SH-SY5Y (cell line): ENCODE results near the gene COTL1.

Experiments used
- GATA2 ChIP-seq: IDR thresholded peaks from 2 replicates; pipeline ENCODE4 v1.6.1; 2011; ENCODE audit warnings: mild to moderate bottlenecking, low read depth, low read length
- GATA3 ChIP-seq: IDR thresholded peaks from 2 replicates; pipeline ENCODE4 v1.6.1; 2011; ENCODE audit warnings: low read depth, mild to moderate bottlenecking, low read length, moderate library complexity

Gene COTL1

GRCh38 chr16:84537491-84538151, 80.3 kb downstream of the COTL1 start:
- TF ChIP-seq GATA3 (no peak), GATA2 (no peak)

GRCh38 chr16:84535851-84536250, 82.0 kb downstream of the COTL1 start:
- TF ChIP-seq GATA3: no peak
- TF ChIP-seq GATA2: no peak

- TF ChIP-seq GATA3 (no peak), GATA2 (no peak)
Observed at GRCh38 chr16:84535408-84535807, 82.5 kb downstream of the COTL1 start.

GRCh38 chr16:84534815-84535214, 83.1 kb downstream of the COTL1 start:
- no peak for TF ChIP-seq GATA3
- no peak for TF ChIP-seq GATA2

GRCh38 chr16:84532855-84533486, 84.9 kb downstream of the COTL1 start:
- TF ChIP-seq GATA2 (no peak), GATA3 (no peak)

GRCh38 chr16:84532291-84532724, 85.6 kb downstream of the COTL1 start:
- no peak for TF ChIP-seq GATA2
- no peak for TF ChIP-seq GATA3

- peak; percentile 50; the same call in 1 of the 2 replicates for TF ChIP-seq GATA2
- TF ChIP-seq GATA3: no peak
Observed at GRCh38 chr16:84531671-84532111, 86.2 kb downstream of the COTL1 start.

- TF ChIP-seq GATA2 (no peak), GATA3 (no peak)
Observed at GRCh38 chr16:84530590-84530989, 87.3 kb downstream of the COTL1 start.

GRCh38 chr16:84529607-84530006, 88.3 kb downstream of the COTL1 start:
- TF ChIP-seq GATA3: no peak
- TF ChIP-seq GATA2: no peak

- TF ChIP-seq GATA3 (no peak), GATA2 (no peak)
Observed at GRCh38 chr16:84528322-84528721, 89.6 kb downstream of the COTL1 start.

- TF ChIP-seq GATA3: no peak
- no peak for TF ChIP-seq GATA2
Observed at GRCh38 chr16:84527532-84528269, 90.2 kb downstream of the COTL1 start.

- TF ChIP-seq GATA3 (no peak), GATA2 (no peak)
Observed at GRCh38 chr16:84526794-84527531, 90.9 kb downstream of the COTL1 start.

- TF ChIP-seq GATA2: no peak
- TF ChIP-seq GATA3: no peak
Observed at GRCh38 chr16:84524346-84524920, 93.4 kb downstream of the COTL1 start.

GRCh38 chr16:84521497-84521770, 96.4 kb downstream of the COTL1 start:
- TF ChIP-seq GATA3 (no peak), GATA2 (no peak)
